Measurements from ENCODE around the gene CRIM1.

Gene CRIM1

GRCh38 chr2:36374585-36374984, 19.0 kb downstream of the CRIM1 start:
- DNase-seq (ENCODE audit: low spot score) = no peak

GRCh38 chr2:36376319-36376765, 20.8 kb downstream of the CRIM1 start:
- DNase-seq (ENCODE audit: low spot score) = no peak

- DNase-seq (ENCODE audit: low spot score) = no peak
These were observed 21.6 kb downstream of the CRIM1 start for GRCh38 chr2:36376992-36377738.

GRCh38 chr2:36379710-36380448, 24.3 kb downstream of the CRIM1 start:
- DNase-seq (ENCODE audit: low spot score) = no peak

- DNase-seq (ENCODE audit: low spot score) = no peak
These were observed 25.3 kb downstream of the CRIM1 start for GRCh38 chr2:36380624-36381481.

- no peak for DNase-seq (ENCODE audit: low spot score)
These were observed 26.4 kb downstream of the CRIM1 start for GRCh38 chr2:36381993-36382392.

- DNase-seq (ENCODE audit: low spot score) = no peak
These were observed 26.9 kb downstream of the CRIM1 start for GRCh38 chr2:36382472-36382871.

GRCh38 chr2:36383726-36384125, 28.1 kb downstream of the CRIM1 start:
- DNase-seq (ENCODE audit: low spot score) = no peak

- no peak for DNase-seq (ENCODE audit: low spot score)
These were observed 28.9 kb downstream of the CRIM1 start for GRCh38 chr2:36384454-36384853.

- DNase-seq (ENCODE audit: low spot score) = no peak
These were observed 30.0 kb downstream of the CRIM1 start for GRCh38 chr2:36385603-36386002.

GRCh38 chr2:36387258-36387916, 31.8 kb downstream of the CRIM1 start:
- DNase-seq (ENCODE audit: low spot score) = no peak

- no peak for DNase-seq (ENCODE audit: low spot score)
These were observed 32.9 kb downstream of the CRIM1 start for GRCh38 chr2:36388472-36388871.

GRCh38 chr2:36389091-36389564, 33.5 kb downstream of the CRIM1 start:
- DNase-seq (ENCODE audit: low spot score) = no peak

GRCh38 chr2:36389577-36389976, 34.0 kb downstream of the CRIM1 start:
- DNase-seq (ENCODE audit: low spot score) = no peak

- DNase-seq (ENCODE audit: low spot score) = no peak
These were observed 37.1 kb downstream of the CRIM1 start for GRCh38 chr2:36392571-36393255.

- no peak for DNase-seq (ENCODE audit: low spot score)
These were observed 38.2 kb downstream of the CRIM1 start for GRCh38 chr2:36393738-36394256.

- DNase-seq (ENCODE audit: low spot score) = no peak
These were observed 39.2 kb downstream of the CRIM1 start for GRCh38 chr2:36394804-36395203.

GRCh38 chr2:36395866-36396265, 40.3 kb downstream of the CRIM1 start:
- DNase-seq (ENCODE audit: low spot score) = no peak

- DNase-seq (ENCODE audit: low spot score) = no peak
These were observed 41.4 kb downstream of the CRIM1 start for GRCh38 chr2:36396878-36397539.

GRCh38 chr2:36397728-36398413, 42.3 kb downstream of the CRIM1 start:
- no peak for DNase-seq (ENCODE audit: low spot score)

Measured in pons (tissue), 1 donor.